PFSK-1 (cell line): Measurements from ENCODE around the gene SUGT1. TPM values are rescaled to one million over a fixed set of nuclear protein-coding genes. Genes with fewer than 3 reads are reported as not detected.

Source experiments
- FOXP2 ChIP-seq: optimal IDR thresholded peaks from 2 replicates; pipeline ENCODE3; 2011; ENCODE audit warnings: borderline replicate concordance, control low read depth, inconsistent platforms; ENCODE audit not compliant: insufficient read depth; ENCODE audit errors: extremely low read length, extremely low read depth
- POLR2AphosphoS5 ChIP-seq: IDR thresholded peaks from 2 replicates; pipeline ENCODE4 v1.6.1; 2012; ENCODE audit warnings: low read depth, mild to moderate bottlenecking, control low read depth, low read length, moderate library complexity
- REST ChIP-seq, 2 experiments: IDR thresholded peaks; 2 replicates each; pipeline versions ENCODE4 v1.6.1 to v1.8.0; 2011 to 2012; ENCODE audit warnings: low read depth in 2 of 2, low read length in 2 of 2, control low read depth in 1 of 2, inconsistent platforms in 1 of 2, mild to moderate bottlenecking in 1 of 2, moderate library complexity in 1 of 2; ENCODE audit not compliant: insufficient read depth in 1 of 2
- SIN3A ChIP-seq: IDR thresholded peaks from 2 replicates; pipeline ENCODE4 v1.6.1; 2012; ENCODE audit warnings: mild to moderate bottlenecking, low read length, moderate library complexity, borderline replicate concordance; ENCODE audit not compliant: insufficient read depth
- TAF1 ChIP-seq: IDR thresholded peaks from 2 replicates; pipeline ENCODE4 v1.6.1; 2012; ENCODE audit warnings: low read length, control low read depth, borderline replicate concordance; ENCODE audit not compliant: insufficient read depth
- polyA plus RNA-seq: library from polyadenylated mRNA; unstranded; fragments of >200 nt; gene quantifications from one replicate; pipeline ENCODE4 v1.2.1, GENCODE V29; 2012; ENCODE audit warnings: low read depth, missing spikeins; ENCODE audit not compliant: insufficient read length

Gene SUGT1
- polyA plus RNA-seq, result 31.9 TPM

GRCh38 chr13:52652196-52652979, at the start of gene SUGT1:
Gene SUGT1 (plus strand): TSS chr13:52652836. CDS start chr13:52652921, 85 bp downstream.
- TF ChIP-seq REST (IDR thresholded peaks at IDR 0.05; ENCODE audit: insufficient read depth in 1 of 2, low read depth in 2 of 2, low read length in 2 of 2) (no peak), SIN3A (0 out of 2 replicates have a peak, but pooled peaks have one; percentile 65), POLR2AphosphoS5 (peak; percentile 69; the same call in 1 of the 2 replicates), TAF1 (peak; percentile 82; the same call in 1 of the 2 replicates), FOXP2 (peak; percentile 52)

GRCh38 chr13:52615134-52615801, 37.4 kb upstream of the SUGT1 start:
- TF ChIP-seq TAF1, result no peak
- TF ChIP-seq FOXP2, result no peak
- TF ChIP-seq SIN3A, result no peak
- no peak for TF ChIP-seq POLR2AphosphoS5
- no peak for TF ChIP-seq REST (IDR thresholded peaks at IDR 0.05; ENCODE audit: insufficient read depth in 1 of 2, low read depth in 2 of 2, low read length in 2 of 2)

GRCh38 chr13:52615812-52616211, 36.8 kb upstream of the SUGT1 start:
- TF ChIP-seq TAF1 (no peak), FOXP2 (no peak), REST (IDR thresholded peaks at IDR 0.05; ENCODE audit: insufficient read depth in 1 of 2, low read depth in 2 of 2, low read length in 2 of 2) (no peak), SIN3A (no peak), POLR2AphosphoS5 (no peak)

- TF ChIP-seq SIN3A, result no peak
- TF ChIP-seq FOXP2, result no peak
- peak; percentile 70 for TF ChIP-seq POLR2AphosphoS5
- peak in 1 of 2 experiments; percentile 20; a peak in 1 of 4 replicates for TF ChIP-seq REST (IDR thresholded peaks at IDR 0.05; ENCODE audit: insufficient read depth in 1 of 2, low read depth in 2 of 2, low read length in 2 of 2)
- peak; percentile 66; the same call in 1 of the 2 replicates for TF ChIP-seq TAF1
Observed at GRCh38 chr13:52617070-52618060, 35.3 kb upstream of the SUGT1 start.
